Stimulated activated CD8-positive, alpha-beta memory T cell treated with anti-CD3 and anti-CD28 coated beads, Interleukin-2, amount 100 ng/mL, for 48 hours (primary cell): ENCODE measurements around the gene TMEM187.

Source experiments
- DNase-seq, 2 donors: peaks; one replicate each; pipeline ENCODE4 v3.0.0-alpha.2; 2020; ENCODE audit warnings: low read depth in 2 of 2

The TMEM187 gene

GRCh38 chrX:153972368-153973126, at the start of gene TMEM187:
TMEM187 (plus strand) TSS chrX:153972754; CDS start chrX:153982063, 9,309 bp downstream.
- peak; percentile 74 to 87 for DNase-seq

- DNase-seq = no peak
These were observed 49.4 kb upstream of the TMEM187 start for GRCh38 chrX:153922932-153923857.

GRCh38 chrX:153924149-153924861, 48.2 kb upstream of the TMEM187 start:
- DNase-seq = no peak

- no peak for DNase-seq
These were observed 47.2 kb upstream of the TMEM187 start for GRCh38 chrX:153925387-153925738.

GRCh38 chrX:153925739-153926551, 46.6 kb upstream of the TMEM187 start, which contains the start of gene ARHGAP4:
ARHGAP4 (minus strand) TSS chrX:153926264; CDS start chrX:153926202, 62 bp downstream.
- peak; percentile 46 to 57 for DNase-seq

GRCh38 chrX:153926552-153926857, 46.0 kb upstream of the TMEM187 start:
- no peak for DNase-seq

GRCh38 chrX:153926858-153927671, 45.5 kb upstream of the TMEM187 start:
- DNase-seq = peak; percentile 40 to 50

- no peak for DNase-seq
These were observed 45.0 kb upstream of the TMEM187 start for GRCh38 chrX:153927672-153927921.

- DNase-seq = peak; percentile 84 to 88
These were observed 44.4 kb upstream of the TMEM187 start for GRCh38 chrX:153927922-153928760.

- no peak for DNase-seq
These were observed 43.7 kb upstream of the TMEM187 start for GRCh38 chrX:153928846-153929245.

- no peak for DNase-seq
These were observed 43.0 kb upstream of the TMEM187 start for GRCh38 chrX:153929576-153929975.

GRCh38 chrX:153930011-153930910, 42.3 kb upstream of the TMEM187 start:
- no peak for DNase-seq

GRCh38 chrX:153931151-153931550, 41.4 kb upstream of the TMEM187 start:
- DNase-seq = no peak

- DNase-seq = no peak
These were observed 40.8 kb upstream of the TMEM187 start for GRCh38 chrX:153931748-153932147.

- DNase-seq = no peak
These were observed 40.2 kb upstream of the TMEM187 start for GRCh38 chrX:153932220-153932915.

GRCh38 chrX:153933748-153934147, 38.8 kb upstream of the TMEM187 start:
- no peak for DNase-seq

- DNase-seq = no peak
These were observed 38.3 kb upstream of the TMEM187 start for GRCh38 chrX:153934148-153934761.
